Stromal cell of bone marrow (primary cell): ENCODE results near the gene RBM24.
A peak's percentile ranks its signal among the peaks of the same experiment; 100 is the strongest.
"Not testable (repeated sequence)": the region's sequence is repeated elsewhere in the genome, so short reads cannot be mapped to it uniquely, and the experiment has no call there.

ENCODE experiments used
- DNase-seq: peaks from one replicate; pipeline ENCODE4 v3.0.0-alpha.2; 2012; ENCODE audit warnings: low read depth

Gene RBM24

DNA sequence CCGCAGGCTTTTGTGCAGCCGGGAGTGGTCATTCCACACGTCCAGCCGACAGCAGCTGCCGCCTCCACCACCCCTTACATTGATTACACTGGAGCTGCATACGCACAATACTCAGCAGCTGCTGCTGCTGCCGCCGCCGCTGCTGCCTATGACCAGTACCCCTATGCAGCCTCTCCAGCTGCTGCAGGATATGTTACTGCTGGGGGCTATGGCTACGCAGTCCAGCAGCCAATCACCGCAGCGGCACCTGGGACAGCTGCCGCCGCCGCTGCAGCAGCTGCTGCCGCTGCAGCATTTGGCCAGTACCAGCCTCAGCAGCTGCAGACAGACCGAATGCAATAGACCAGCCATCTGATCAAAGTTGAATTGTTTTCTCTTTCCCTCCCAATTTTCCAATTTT lies 10.6 kb downstream of the RBM24 start:
- DNase-seq, result no peak

DNA sequence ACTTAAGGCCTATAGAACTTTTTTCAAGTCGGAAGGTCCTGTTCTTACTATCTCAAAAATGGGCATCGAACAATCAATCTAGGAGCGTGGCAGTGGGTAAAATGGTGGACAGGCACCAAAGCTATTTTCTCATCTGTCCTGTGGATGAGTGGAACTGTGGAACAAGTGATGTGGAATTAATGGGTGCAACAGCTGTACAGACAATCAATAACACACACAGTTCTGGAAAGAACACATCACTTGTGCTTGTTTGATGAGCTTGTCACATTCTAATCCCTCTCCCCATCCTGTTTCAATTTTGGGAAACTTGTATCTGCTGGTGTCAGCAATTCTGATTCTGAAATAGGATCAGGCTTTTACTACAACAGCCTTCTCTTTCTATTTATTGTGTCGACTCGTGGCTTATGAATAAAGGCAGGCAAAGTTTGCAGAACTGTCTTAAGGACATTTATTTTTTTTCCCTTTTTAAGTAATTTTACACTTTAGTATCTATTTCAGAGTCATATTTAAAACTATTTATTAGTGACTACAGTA lies 11.5 kb downstream of the RBM24 start:
- no peak for DNase-seq

DNA sequence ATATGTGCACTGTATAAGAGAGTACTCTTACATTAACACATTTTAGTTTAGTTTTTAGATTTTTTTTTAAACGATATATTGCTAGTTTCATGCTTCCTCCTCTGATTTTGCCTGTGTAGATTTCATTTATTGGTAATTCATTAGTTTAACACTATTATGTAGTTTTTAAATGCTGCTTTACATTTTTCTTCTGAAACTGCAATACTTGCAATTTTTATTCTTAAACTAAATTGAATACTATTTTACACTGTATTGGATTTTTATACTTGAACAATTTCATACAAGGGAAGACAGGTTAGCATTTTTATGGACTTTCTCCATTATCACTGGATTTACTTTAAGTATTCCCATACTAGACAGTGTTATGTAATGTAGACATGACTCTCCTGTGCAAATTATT lies 12.2 kb downstream of the RBM24 start:
- no peak for DNase-seq

DNA sequence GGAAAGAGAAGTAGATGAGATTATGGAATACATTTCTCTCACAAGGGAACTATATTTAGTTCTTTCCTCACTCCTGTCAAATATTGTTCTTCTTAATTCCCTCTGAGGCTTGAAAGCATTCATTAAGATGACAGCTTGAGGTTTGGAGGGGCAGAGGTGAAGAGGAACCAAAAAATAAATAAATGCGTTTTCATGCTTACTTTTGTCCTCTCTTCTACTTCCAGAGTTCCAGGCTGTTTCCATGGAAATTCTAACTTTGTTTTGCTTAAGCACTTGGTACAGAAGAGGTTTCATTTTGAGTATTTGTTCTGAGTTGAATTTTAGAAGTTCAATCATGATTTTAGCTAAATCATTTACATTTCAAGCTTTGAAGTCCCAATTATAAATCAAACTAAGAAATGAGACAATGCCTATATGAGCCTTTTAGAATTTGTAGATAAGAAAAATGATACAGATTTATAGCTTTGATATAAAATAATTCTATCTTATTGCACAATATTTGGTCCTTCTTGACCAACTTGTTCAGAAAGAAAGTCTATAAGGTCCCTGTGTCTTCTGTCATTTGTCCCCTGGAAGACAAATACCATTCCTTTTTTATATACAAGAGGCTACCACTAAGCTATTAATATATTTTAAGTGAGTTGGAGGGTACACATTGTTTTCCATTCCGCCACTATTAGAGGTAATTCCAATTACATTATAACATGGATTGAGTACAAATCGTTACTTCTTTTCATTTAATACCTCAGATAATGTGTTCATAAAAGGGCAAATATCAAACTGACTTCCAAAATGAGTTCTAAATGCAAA lies 16.3 kb downstream of the RBM24 start:
- DNase-seq, result no peak

DNA sequence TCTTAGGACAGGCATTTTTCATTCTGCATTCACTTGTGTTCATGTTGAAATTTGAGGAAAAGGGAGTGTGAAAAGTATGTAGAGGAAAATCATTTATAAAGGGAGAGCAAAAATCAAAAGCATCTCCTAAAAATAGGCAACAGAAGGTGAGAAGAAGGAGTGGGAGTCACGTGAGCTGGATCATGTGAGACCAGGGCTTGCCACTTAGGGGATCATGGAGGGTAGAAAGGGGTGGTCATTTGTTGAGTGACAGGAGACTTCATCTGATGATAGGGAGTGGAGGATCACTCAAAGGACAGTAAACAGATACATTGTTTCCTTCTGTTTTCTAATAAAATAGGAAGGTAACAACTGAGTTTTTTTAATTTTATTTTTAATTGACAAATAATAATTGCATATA lies 17.1 kb downstream of the RBM24 start:
- no peak for DNase-seq

DNA sequence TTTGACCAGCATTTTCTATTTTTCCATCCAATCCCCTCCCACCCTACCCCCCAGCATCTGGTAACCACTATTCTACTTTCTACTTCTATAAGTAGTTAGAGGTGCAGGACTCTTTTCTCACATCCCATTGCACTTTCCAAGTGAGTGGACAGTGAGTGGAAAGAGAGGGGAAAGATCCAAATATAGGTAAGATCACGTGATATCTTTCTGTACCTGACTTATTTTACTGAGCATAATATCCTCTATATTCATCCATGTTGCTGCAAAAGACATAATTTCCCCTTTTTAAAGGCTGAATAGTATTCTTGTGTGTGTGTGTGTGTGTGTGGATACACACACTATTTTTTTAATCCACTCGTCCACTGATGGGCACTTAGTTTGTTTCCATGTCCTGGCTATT lies 18.1 kb downstream of the RBM24 start:
- DNase-seq, result no peak

DNA sequence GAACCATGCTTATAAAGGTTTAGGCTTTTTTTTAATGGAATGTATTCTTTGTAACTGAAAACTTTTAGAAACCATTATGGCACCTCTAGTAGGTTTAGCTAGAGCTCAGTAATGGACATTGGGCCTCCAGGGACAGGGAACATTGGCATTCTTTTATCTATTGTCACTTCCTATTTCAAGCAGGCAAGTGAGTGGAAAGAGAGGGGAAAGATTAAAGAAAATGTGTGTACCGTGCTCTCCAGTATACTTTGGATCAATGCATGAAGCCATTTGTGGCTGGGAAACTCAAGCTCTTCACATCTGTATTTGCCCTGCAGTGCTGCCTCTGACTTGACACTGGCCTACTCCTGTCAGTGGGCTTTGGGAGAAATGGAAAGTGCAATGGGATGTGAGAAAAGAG lies 18.6 kb downstream of the RBM24 start:
- DNase-seq, result no peak

DNA sequence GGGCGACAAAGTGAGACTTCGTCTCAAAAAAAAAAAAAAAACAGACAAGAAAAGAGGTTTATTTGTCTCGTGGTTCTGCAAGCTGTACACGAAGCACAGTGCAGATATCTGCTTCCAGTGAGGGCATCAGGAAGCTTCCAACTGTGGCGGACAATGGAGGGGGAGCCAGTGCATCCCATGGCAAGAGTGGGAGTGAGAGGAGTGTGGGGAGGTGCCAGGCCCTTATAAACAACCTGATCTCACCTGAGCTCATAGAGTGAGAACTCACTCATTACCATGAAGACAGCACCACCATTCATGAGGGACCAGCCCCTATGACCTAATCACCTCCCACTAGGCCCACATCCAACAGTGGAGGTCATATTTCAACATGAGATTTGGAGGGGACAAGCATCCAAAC lies 19.5 kb downstream of the RBM24 start:
- DNase-seq, result no peak

DNA sequence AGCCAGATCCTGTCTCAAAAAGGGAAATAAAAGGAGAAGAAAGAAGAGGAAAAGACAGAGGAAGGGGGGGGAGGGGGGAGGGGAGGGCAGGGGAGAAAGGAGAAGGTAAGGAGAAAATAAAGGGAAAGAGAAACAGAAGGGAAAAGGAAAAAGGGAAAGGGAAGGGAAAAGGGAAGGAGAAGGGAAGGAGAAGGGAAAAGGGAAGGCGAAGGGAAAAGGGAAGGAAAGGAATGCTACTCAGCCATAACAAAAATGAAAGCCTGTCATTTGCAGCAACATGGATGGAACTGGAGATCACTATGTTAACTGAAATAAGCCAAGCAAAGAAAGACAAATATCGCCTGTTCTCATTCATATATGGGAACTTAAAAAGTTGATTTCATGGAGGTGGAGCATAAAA lies 22.3 kb downstream of the RBM24 start:
- DNase-seq, result no peak

DNA sequence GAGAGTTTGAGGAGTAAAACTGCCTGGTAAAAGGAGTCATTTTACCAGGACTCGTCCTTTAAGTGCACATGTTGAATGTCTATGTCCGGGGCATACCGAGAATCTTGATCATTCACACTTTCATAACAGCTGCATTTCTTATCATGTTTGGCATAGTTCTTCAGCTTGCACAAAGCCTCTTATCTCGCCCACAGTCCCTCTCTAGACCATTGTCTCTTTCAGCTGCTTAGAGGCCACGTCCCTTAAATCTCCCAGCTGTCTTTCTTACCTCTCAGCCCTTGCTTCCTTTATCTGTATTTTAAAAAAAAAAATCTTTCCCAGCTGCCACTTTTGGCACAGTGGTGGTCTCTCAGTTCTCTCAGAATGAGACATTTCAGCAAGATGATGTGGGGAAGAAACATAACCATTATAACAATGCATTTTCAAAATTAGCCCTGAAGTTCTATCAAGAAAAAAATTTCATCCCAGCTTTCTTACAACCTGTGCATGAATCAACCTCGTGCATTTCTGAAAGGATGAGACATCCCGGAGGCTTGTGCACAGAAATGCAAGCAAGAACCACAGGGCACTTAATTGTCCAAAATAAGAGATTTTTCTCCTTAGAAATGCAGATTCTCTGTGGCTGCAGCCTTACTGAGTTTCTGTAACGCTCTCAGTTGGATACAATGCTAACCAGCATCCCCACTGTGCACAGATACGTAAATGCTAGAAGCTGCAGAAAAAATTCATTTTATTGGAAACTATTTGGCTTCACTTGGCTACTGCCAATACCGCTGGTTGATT lies 24.2 kb downstream of the RBM24 start:
- no peak for DNase-seq

DNA sequence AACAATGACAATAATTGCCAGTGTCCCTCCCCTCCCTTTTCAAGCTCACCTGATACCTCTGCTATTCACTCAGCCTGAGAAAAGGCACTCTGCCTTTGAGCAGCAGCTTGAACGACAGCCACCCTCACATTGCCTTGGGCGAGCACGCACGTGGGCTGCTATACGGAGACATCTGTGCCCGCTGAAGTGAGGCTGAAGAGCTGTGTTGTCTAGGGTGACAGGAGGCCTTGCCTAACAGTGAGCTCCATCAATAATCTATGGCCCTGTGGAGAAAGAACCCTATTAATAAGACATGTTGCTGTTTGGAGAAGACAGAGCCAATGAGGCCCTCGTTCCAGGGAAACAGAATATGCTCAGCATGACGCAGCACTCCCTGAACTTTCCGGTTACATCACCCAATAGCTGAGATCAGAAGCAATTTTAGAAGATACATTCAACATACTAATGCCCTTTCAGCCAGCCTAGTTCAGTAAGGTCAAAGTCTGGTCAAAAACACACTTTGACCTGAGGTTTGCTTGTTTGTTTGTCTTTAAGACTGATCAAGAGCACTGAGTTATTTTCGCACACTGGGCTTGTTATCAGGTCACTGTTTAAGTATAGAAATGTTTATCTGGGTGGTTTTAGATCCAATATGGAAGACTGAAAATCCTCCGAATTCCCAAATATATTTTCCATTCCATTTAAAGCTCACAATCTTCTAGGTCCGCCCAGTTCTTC lies 30.6 kb downstream of the RBM24 start:
- DNase-seq, result peak; percentile 22

DNA sequence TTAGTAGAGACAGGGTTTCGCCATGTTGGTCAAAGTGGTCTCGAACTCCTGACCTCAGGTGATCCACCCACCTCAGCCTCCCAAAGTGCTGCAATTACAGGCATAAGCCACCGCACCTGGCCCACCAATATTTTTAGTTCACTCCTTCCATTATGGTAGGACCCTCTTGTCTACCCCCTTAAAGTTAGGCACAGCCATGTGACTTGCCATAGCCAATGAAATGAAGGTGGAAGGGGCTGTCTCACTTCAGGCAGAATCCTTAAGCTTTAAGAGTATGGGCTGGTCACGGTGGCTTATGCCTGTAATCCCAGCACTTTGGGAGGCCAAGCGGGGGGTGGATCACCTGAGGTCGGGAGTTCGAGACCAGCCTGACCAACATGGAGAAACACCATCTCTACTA lies 32.1 kb downstream of the RBM24 start:
- not testable (repeated sequence) for DNase-seq

DNA sequence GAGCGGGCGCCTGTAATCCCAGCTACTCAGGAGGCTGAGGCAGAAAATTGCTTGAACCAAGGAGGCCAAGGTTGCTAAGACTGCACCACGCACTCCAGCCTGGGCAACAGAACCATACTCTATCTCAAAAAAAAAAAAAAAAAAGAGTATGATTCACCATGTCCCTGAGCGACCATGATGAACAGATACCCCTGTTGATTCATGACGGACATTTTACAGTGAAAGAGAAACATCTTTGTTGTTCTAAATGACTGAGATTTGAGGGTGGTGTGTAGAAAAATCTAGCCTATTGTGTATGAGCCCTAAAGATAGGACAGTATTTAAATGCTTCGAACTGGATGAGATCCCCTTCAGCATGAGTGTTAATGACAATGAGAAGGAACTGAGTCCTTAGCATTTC lies 32.8 kb downstream of the RBM24 start:
- no peak for DNase-seq

DNA sequence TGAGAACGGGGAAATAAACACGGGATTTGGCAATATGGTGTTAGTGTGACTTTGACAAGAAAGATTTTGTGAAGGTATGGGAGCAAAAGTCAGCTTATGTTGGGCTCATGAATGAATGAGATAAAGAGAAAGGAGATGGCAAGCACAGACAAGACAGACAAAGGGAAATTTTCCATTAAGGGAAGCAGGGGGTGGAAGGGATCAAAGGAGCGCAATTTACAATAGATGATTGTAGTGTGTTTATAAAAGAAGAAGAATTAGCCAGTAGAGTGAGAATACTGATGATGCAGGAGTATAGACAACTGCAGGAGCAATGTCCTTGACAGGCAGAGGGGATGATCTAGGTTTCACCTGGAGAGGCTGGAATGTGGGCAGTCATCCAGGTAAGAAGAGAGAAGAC lies 34.1 kb downstream of the RBM24 start:
- no peak for DNase-seq

DNA sequence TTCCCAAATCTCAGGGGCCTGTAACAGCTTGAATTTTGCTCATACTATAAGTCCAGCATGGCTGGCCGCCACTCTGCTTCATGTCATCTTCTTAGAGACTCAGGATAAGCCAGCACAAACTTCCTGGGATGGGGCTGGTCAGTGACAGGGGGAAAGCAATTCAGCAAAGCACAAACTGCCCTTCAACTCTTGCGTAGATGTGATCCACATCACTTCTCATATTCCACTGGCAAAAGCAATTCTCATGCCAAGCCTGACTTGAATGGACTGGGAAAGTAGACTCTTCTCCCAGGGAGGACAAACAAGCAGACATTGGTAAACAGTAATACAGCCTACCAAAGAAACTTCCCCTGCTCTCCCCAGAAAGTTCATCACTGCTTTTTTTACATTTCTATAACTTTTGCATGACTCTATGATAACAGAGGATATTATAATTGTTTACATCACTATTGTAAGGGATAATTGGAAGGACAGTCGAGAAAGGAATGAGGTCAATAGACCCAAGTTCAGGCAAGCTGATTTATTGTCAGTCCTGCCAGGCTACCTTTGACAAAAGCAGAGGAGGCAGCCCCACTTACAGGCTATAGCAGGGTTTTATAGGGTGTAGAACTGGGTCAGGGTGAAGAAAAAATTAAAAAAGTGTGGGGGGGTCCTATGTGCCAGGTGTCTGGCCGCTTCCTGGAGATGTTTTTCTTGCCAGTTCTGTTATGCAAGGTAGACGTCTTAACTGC lies 37.4 kb downstream of the RBM24 start:
- no peak for DNase-seq

DNA sequence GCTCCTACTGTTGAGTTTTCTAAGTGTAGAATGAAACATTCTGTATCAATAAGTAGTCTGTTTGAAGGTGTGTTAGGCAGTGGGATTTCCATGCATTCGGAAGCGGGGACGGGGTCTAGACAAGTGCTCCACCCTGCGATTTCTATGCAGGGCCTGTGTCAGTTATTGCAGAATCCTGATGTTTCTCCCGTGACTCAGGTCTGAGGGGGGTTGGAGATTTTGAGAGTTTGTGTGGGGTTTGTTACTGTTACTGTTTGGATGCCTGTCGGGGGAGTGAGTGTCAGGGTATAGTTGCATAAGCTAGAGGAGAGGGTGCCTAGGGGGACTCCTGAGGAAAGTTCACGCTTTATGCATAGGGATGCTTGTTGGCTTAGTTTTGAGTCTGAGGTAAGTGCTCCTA lies 39.1 kb downstream of the RBM24 start:
- not testable (repeated sequence) for DNase-seq

DNA sequence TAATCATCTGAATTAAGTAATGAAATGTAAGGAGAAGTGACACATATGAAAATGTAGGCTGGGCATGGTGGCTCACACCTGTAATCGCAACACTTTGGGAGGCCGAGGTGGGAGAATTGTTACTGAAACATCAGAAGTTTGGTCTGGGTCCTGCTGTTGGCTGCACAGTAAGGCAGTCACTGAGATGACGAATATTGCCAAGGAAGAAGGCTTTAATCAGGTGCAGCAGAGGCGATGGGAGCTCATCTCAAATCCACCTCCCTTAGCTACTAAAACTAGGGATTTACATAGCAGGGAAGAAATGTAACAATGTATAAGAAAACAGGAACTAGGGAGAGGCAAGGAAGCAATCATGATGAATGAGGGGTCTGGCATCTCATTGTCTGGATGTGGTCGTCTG lies 50.1 kb downstream of the RBM24 start:
- no peak for DNase-seq

DNA sequence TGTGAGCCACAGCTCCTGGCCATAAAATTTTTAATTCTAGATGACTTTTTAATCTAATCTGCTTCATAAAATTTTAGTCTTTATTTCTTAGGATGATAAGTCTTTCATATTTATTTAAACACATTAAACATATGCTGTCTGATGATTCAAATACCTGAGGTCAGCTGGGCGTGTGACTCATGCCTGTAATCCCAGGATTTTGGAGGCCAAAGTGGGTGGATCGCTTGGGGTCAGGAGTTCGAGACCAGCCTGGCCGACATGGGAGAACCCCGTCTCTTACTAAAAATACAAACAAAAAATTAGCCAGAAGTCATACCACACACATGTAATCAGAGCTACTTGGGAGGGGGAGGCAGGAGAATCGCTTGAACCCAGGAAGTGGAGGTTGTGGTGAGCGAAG lies 53.1 kb downstream of the RBM24 start:
- DNase-seq, result no peak

DNA sequence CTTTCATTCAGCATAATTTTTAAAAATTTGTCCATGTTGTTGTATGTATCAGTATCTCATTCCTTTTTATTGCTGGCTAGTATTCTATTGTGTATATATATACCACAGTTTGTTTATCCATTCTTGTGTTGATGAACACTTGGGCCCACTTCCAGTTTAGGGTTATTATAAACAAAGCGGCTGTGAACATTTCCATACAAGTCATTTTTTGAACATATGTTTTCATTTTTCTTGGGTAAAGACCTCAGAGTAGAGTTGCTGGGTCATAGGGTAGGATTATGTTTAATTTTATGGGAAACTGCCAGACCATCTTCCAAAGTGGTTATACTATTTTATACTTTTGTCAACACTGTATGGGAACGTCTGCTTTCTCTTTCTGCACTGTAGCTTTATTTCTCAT lies 55.3 kb downstream of the RBM24 start:
- DNase-seq, result no peak

DNA sequence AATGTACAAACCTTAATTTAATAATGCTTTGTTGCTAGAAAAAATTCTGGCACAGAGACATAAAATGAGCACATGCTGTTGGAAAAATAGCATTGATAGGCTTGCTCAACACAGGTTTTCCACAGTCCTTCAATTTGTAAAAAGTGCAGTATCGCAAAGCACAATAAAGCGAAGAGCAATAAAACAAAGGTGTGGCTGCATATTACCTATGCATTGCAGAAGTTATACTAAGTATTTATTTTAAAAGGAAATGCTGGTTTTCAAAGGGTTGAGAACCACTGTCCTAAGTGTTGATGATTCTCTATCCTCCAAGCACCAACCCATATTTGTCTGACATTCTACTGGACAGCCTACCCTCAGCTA lies 58.1 kb downstream of the RBM24 start:
- DNase-seq, result no peak

DNA sequence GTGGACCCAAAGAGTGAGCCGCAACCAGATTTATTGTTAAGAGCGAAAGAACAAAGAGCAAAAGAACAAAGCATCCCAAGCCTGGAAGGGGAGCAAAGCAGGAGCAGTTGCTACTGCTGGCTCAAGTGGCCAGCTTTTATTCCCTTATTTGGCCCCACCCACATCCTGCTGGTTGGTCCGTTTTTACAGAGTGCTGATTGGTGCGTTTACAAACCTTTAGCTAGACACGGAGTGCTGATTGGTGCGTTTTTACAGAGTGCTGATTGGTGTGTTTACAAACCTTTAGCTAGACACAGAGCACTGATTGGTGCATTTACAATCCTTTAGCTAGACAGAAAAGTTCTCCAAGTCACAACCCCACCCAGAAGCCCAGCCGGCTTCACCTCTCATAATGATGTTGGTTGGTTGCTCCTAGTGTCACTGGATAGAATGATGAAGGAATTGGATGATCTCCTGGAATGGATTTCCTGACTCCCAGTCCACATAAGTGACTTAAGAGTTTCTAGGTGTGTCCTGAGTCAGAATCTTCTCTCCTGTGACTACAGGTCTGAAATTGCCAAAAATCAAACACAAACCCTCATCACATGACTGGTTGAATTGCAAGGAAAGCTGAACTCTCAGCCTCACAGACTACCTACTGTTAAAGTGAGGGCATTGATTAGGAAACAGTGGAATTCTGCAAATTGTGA lies 60.1 kb downstream of the RBM24 start:
- no peak for DNase-seq

DNA sequence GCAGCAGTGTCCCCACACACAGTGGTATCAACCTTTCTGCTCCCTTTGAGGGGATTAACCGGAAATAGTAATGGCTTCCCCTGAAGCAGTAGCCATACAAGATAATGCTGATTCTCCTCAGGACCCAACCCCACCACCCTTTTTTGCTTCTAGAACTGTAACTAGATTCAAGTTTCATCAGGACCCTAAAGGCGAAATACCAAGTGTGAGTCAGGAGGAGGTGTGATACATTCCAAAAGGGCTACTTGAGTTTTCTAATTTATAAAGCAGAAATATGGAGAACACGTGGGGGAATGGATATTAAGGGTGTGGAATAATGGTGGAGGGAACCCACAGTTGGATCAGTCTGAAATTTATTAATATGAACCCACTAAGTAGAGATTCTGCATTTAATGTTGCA lies 60.7 kb downstream of the RBM24 start:
- DNase-seq, result no peak
